Dedifferentiated amniotic fluid mesenchymal stem cell (primary cell): ENCODE results near the gene NAPG.
"Not testable (repeated sequence)": the region's sequence is repeated elsewhere in the genome, so short reads cannot be mapped to it uniquely, and the experiment has no call there.

Experiments used
- DNase-seq: peaks from one replicate; pipeline ENCODE4 v3.0.0-alpha.2; 2016; ENCODE audit errors: extremely low spot score

The NAPG gene

GRCh38 chr18:10546557-10547300 is 20.9 kb downstream of the NAPG start:
- no peak for DNase-seq

DNA sequence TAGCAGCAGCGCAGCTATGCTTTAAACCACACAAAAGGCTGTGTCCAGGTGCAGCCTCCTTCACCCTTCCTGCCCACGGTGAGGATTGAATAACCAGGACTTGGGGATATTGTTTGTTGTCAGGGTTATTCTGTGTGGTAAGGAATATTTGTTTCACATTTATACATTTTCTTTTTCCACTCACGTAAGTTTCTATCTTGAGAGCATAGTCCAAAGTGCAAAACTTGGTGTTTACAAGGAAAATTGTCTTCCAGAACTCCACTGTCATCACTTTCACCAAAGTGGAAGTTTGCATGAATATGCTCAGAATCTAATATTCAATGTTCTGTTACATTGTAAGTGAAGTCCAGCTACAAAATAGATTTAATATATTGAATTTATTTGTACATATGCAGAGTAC is 26.4 kb downstream of the NAPG start:
- no peak for DNase-seq

GRCh38 chr18:10556251-10556650 is 30.4 kb downstream of the NAPG start:
- not testable (repeated sequence) for DNase-seq

- no peak for DNase-seq
Measured at GRCh38 chr18:10557085-10557677, 31.4 kb downstream of the NAPG start.

GRCh38 chr18:10558243-10558966 is 32.6 kb downstream of the NAPG start:
- no peak for DNase-seq

- DNase-seq: no peak
Measured at GRCh38 chr18:10558967-10559298, 33.1 kb downstream of the NAPG start.

DNA sequence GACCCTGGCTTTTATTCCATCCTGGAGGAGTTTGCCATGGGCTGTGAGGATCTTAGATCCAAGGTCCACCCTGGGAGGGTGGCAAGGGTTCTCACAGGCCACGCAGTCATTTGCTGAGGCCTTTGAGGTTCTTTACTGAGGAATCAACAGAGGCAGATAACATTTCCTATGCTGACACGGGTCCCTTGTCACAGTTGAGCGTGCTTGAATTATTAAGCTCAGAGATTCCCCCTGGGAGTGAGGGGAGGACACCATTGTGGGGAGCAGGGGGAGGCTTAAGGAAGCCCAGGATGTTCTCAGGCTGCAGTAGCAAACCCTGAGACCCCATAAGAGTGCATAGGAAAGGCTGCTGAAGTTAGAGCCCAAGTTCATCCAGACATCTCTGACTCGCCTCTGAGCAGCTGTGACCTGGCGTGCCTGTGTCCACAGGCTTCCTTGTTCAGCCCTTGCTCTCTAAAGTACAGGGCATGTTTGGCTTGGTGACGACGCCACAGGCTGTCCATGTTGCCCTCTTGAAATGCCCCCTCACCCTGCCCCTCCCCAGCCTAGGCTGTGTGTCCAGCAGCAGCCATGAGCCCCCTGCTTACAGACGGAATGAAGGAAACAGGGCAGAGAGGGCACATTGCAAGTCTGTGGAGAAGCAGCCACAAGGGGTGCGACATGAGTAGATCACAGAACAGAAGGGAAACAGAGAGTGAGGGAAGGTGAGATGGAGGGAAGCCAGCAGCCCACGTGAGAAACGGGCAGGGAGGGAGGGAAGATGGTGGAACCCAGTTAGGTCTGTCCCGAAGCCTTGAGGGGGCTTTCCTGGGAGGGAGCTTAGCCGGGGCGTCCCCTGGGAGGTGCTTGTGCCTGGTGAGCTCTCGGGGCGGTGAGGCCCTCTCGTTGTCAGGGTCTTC is 34.0 kb downstream of the NAPG start:
- DNase-seq: no peak

DNA sequence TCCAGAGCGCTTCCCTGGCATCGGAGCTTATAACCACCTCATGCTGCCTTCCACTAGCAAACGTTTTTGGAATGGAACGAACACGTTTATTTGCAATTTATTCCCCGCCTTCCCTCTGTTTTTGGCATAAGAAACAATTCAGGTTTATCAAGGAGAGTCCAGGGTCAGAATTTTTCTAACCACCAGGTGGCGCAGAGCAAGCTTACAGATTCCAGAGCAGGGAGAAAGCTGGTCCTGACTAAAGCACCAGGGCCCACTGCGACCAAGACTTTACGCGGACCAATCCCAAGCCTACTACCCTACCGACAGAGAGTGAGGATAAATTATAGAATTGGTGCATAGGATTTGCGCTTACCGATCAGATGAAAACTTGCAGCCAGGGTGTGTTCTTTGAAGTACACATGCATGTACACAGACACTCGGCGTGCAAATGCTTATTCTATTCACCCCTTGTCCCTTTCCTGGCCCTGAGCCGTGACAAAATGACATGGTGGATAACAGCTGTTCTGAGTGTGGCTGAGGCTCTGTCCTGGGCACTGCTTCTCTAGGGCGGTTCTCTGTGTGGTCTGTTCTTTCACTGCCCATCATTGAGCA is 34.7 kb downstream of the NAPG start:
- DNase-seq: peak; percentile 61

DNA sequence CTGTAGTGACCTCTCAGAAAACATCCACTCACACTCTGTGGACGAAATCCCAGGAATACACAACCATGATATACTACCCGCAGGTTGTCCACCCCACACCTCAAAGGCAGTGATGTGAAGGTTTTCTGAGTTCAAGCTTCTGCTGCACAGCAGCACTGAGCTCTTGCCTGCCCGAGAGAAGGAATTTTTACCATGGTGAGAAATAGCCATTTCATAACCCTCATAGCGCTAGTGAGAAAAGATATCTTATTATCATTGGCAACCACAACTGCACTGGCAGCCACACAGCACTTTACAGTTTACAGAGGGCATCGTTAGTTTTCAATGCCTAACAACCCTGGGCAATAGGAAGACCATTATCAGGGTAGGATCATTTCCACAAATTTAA is 36.9 kb downstream of the NAPG start:
- DNase-seq: no peak

GRCh38 chr18:10563886-10564285 is 38.1 kb downstream of the NAPG start:
- no peak for DNase-seq

DNA sequence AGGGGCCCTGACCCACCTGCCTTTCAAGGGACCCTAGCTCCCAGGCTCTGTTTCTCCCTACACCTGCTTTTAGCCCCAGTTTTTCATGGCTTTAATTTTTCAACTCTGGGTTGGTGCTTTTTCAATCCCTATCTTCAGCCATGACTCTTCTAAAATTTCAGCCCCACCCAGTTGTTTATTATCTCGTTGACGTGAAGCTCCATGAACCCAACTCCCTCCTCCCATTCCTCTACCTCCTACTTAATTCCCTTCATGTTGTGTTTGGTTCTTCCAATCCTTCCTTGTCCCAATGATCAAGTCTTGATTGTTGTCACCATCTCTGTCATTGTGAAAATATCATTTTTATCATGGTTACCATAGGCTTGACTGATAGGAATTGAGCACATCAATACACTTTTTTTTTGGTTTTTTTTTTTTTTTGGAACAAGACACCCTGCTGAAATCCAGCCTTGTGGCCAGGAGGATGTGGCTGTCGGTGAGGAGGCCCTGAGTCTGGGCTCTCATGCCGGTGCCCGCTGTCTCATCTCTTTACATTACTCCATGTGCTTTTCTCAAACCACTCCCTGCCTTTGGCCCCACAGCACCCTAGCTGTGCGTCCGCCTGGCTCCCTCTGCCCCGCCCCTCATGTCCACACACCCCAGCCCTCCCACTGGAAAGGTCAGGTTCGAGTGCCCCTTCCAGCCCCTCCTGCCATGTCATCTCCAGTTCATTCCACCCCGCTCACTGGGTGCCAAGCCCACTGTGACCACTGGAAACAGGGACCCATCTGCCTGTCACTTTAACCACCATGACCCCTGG is 39.3 kb downstream of the NAPG start:
- DNase-seq: no peak

DNA sequence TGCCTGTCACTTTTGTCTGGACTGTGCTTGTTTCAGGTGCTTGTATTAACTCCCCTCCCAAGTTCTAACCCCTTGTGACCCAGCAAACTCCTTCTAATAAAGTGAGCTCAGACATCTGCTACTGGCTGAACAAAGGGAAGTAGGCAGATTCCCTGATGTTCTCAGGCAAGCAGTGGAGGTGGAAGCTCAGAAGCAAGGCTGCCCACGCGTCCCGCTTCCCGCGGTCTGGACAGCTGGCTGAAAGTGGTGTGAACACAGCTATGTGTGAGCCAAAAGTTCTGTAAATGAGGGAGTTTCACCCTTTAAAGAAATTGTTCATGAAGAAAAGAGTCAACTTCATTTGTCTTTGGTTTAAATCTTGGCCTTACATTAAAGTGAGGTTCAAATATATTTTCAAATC is 40.0 kb downstream of the NAPG start:
- DNase-seq: no peak

GRCh38 chr18:10566390-10566789 is 40.6 kb downstream of the NAPG start:
- DNase-seq: no peak

- DNase-seq: not testable (repeated sequence)
Measured at GRCh38 chr18:10569941-10570340, 44.1 kb downstream of the NAPG start.

DNA sequence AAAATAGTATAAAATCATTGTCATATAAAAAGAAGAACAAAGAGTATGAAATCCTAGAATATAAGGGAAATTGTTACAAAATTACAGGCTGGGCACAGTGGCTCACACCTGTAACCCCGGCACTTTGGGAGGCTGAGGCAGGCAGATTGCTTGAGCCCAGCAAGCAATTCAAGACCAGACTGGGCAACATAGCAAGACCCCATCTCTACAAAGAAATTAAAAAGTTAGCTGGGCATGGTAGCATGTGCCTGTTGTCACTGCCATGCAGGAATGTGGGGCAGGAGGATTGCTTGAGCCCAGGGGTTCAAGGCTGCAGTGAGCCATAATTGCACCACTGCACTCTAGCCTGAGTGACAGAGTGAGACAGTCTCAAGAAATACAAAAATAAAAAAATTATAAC is 44.8 kb downstream of the NAPG start:
- no peak for DNase-seq

DNA sequence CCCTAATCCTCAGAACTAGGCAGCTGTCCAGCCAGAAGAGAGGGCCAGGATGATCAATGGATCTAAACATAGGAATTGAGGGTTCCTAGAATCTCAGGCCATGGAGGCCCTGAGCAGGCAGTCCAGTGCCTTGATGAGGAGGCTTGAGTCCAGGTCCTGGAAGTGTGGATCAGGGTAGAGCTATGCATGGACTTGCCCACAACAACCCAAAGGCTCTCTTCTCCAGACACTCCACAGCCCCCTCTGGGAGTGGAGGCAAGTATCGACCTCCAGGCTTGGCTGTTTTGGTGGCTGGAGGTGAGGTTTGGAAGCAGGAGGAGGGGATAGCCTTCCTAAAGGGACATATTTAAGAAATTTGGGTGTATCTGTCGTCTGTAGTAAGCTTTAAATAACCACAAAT is 45.7 kb downstream of the NAPG start:
- DNase-seq: no peak

GRCh38 chr18:10573261-10573660 is 47.4 kb downstream of the NAPG start:
- not testable (repeated sequence) for DNase-seq

GRCh38 chr18:10574412-10574811 is 48.6 kb downstream of the NAPG start:
- DNase-seq: not testable (repeated sequence)

- DNase-seq: not testable (repeated sequence)
Measured at GRCh38 chr18:10577842-10578572, 52.2 kb downstream of the NAPG start.

DNA sequence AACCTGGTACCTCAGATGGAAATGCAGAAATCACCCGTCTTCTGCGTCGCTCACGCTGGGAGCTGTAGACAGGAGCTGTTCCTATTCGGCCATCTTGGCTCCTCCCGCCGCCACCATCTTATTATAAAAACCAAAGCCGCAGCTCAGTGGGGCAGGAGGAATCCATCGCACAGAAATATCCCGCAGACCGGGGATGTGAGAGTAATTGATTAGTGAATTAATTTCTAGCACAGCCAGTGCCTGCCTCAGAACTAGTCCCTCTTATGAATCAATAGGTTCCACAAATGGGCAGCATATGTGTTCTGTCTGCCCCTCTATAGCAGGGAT is 52.7 kb downstream of the NAPG start:
- not testable (repeated sequence) for DNase-seq
